GM23338 (cell line): ENCODE data around the gene NFXL1.

Experiments used
- CREB1 ChIP-seq: fragments of 250-450 bp; sonication (Bioruptor Pico); IDR thresholded peaks from 2 replicates; pipeline ENCODE4 v1.5.0; 2020; ENCODE audit warnings: low read depth, mild to moderate bottlenecking, moderate library complexity
- CTCF ChIP-seq, 2 experiments: fragments of 200-600 bp in 1 of 2; sonication (generic) in 1 of 2; conservative IDR thresholded peaks; 2 replicates each; pipeline versions ENCODE4 v1.5.1 to v1.6.1; 2016 to 2017; ENCODE audit warnings: antibody characterized with exemption in 2 of 2, low read depth in 2 of 2, mild to moderate bottlenecking in 2 of 2, moderate library complexity in 1 of 2
- ETS1 ChIP-seq: IDR thresholded peaks from 2 replicates; pipeline ENCODE4 v1.6.1; 2016; ENCODE audit warnings: antibody characterized with exemption
- EZH2 ChIP-seq: fragments of 200-600 bp; sonication (generic); IDR thresholded peaks from one replicate; pipeline ENCODE4 v1.8.0; 2017; ENCODE audit warnings: antibody characterized with exemption, mild to moderate bottlenecking, low read depth; ENCODE audit not compliant: unreplicated experiment
- EZH2phosphoT487 ChIP-seq: fragments of 200-600 bp; sonication (generic); IDR thresholded peaks from one replicate; pipeline ENCODE4 v1.8.1; 2018; ENCODE audit warnings: antibody characterized with exemption; ENCODE audit not compliant: unreplicated experiment
- JUNB ChIP-seq: IDR thresholded peaks from one replicate; pipeline ENCODE4 v1.6.1; 2016; ENCODE audit warnings: antibody characterized with exemption; ENCODE audit not compliant: unreplicated experiment
- POLR2AphosphoS5 ChIP-seq: IDR thresholded peaks from 2 replicates; pipeline ENCODE4 v1.6.1; 2016; ENCODE audit warnings: antibody characterized with exemption, low read depth
- REST ChIP-seq: IDR thresholded peaks from one replicate; pipeline ENCODE4 v1.6.1; 2018; ENCODE audit warnings: antibody characterized with exemption; ENCODE audit not compliant: unreplicated experiment
- ZNF114 ChIP-seq: fragments of 250-450 bp; sonication (Bioruptor Pico); IDR thresholded peaks from 2 replicates; pipeline ENCODE4 v1.5.0; 2020; ENCODE audit warnings: mild to moderate bottlenecking, moderate library complexity
- ZNF462 ChIP-seq: fragments of 250-450 bp; sonication (Bioruptor Pico); IDR thresholded peaks from 2 replicates; pipeline ENCODE4 v1.5.0; 2020; ENCODE audit warnings: mild to moderate bottlenecking, moderate library complexity

GRCh38 chr4:47838445-47838844, 75.9 kb downstream of the NFXL1 start:
- TF ChIP-seq CTCF (conservative IDR thresholded peaks at IDR 0.05; ENCODE audit: low read depth in 2 of 2) (peak in 1 of 2 experiments; percentile 39; a peak in 3 of 4 replicates), EZH2phosphoT487 (no peak), REST (no peak), POLR2AphosphoS5 (no peak), EZH2 (no peak), ZNF114 (CRISPR knock-in tag) (no peak), CREB1 (CRISPR knock-in tag) (no peak), ETS1 (no peak), ZNF462 (CRISPR knock-in tag) (no peak), JUNB (no peak)
